ENCODE data around the gene KNDC1.

GRCh38 chr10:133134411-133135115 lies 25.5 kb upstream of the KNDC1 start:
- TF ChIP-seq, protein P1, sequence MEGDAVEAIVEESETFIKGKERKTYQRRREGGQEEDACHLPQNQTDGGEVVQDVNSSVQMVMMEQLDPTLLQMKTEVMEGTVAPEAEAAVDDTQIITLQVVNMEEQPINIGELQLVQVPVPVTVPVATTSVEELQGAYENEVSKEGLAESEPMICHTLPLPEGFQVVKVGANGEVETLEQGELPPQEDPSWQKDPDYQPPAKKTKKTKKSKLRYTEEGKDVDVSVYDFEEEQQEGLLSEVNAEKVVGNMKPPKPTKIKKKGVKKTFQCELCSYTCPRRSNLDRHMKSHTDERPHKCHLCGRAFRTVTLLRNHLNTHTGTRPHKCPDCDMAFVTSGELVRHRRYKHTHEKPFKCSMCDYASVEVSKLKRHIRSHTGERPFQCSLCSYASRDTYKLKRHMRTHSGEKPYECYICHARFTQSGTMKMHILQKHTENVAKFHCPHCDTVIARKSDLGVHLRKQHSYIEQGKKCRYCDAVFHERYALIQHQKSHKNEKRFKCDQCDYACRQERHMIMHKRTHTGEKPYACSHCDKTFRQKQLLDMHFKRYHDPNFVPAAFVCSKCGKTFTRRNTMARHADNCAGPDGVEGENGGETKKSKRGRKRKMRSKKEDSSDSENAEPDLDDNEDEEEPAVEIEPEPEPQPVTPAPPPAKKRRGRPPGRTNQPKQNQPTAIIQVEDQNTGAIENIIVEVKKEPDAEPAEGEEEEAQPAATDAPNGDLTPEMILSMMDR (IDR thresholded peaks at IDR 0.05), result no peak
- no peak for TF ChIP-seq POLR2A (IDR thresholded peaks at IDR 0.05)
